Measurements from ENCODE around the gene GATAD1.
"Not testable (repeated sequence)": the region's sequence is repeated elsewhere in the genome, so short reads cannot be mapped to it uniquely, and the experiment has no call there.

GATAD1 gene

DNA sequence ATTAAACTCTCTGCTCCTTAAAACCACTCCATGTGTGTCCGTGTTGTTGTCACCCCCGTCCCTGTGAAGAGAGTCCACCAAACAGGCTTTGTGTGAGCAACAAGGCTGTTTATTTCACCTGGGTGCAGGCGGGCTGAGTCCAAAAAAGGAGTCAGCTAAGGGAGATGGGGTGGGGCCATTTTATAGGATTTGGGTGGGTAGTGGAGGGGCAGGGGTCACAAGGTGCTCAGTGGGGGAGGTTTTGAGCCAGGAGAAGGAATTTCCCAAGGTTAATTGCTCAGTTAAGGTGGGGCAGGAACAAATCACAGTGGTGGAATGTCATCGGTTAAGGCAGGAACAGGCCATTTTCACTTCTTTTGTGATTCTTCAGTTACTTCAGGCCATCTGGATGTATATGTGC is 31.9 kb downstream of the GATAD1 start:
- not testable (repeated sequence) for H3K4me3 ChIP-seq (ENCODE audit: low read depth, low read length)

DNA sequence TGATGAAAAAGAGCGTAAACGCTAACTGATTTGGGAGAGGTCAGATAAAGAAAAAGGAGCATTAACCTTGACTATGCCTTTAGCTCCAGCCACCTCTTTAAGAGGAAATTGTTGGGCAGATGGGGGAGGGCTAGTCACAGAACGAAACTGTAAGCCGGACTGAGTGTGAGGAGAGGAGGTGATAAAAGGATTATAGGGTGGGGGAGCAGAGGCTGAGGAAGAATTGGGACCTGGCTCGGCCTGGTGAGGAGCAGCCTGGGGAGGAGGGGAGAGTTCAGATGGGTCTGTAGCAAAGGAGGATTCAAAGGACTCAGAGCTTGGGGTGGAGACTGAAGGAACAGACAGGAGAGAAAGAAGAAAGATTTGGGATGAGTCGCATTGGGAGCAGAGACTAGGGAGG is 36.3 kb downstream of the GATAD1 start:
- not testable (repeated sequence) for H3K4me3 ChIP-seq (ENCODE audit: low read depth, low read length)

DNA sequence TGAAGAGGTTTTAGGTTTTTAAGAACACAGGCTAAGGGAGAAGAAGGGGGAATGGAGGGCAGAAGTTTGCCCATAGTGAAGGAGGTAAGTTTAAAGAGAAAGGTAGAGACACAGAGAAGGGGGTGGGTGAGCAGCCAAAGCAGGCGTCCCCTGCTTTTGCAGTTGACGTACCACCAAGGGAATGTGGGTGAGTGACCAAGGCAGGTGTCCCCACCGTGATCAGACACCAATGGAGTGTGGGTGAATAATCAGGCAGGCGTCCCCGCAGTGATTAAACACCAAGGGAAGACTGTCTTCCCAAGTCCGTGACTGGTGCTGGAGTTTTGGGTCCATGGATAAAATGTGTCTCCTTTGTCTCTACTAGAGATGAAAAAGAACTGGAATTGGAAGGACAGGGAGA is 36.9 kb downstream of the GATAD1 start:
- H3K4me3 ChIP-seq (ENCODE audit: low read depth, low read length) = not testable (repeated sequence)

DNA sequence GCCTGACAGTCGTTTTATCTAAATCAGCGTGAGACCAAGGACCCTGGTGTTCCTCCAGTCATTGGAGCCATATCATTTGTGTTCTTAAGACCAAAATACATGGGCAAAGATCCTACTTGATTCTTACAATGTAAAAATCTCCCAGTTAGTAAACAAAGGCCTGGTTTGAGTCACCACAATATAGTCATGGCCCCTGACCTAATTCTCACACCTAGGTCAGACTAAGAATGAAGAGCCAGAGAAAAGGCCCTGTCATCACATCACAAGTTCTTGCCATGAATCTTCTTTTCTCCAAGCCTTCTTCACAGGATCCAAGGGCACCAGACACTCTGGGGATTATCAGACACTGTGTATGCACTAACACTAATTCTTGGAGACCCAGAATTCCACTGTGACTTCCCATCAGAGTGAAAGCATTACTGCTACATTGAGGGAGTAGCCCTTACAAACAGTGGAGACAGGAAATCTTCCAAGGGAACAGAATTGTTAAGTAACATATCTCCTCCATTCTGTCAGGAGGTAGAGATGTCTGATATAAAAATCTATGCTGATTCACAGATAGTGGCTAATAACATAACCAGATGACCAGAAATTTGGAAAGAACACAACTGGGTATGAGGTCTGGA is 38.1 kb downstream of the GATAD1 start:
- no peak overlapping the region for H3K4me3 ChIP-seq (ENCODE audit: low read depth, low read length)

DNA sequence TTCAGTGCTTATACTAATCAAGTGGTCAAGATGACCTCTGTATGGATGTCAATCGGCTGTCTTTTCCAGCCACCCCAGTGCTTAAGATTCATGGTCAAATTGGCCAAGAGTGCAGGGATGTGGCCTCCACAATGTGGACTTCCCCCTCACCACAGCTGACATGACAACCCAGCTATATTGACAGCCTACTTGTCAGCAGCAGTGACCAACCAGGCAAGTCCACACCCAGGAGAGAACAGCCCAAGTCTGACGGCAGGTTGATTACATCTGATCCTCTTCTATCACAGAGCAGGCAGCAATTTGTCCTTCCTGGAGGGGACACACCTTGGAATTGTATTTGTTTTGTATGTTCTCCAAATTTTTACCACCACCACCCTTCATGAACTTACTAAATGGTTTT is 38.7 kb downstream of the GATAD1 start:
- H3K4me3 ChIP-seq (ENCODE audit: low read depth, low read length) = no peak overlapping the region

DNA sequence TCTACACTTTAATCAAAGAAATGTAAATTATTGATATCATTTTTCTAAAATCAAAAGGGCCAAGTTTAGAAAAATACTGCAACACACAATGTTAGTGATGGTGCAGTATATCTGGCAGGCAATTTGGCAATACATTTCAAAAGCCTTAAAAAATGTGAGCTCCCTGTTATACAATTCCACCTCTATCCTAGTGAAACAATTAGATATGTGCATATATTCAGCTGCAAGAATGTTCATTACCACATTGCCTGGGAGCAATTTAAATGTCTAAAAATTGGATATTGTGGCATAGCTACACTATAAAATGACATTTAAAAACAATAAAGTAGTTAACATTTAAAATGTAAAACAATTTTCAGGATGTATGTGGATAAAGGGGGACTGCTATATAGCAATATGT is 40.5 kb downstream of the GATAD1 start:
- H3K4me3 ChIP-seq (ENCODE audit: low read depth, low read length) = no peak overlapping the region

DNA sequence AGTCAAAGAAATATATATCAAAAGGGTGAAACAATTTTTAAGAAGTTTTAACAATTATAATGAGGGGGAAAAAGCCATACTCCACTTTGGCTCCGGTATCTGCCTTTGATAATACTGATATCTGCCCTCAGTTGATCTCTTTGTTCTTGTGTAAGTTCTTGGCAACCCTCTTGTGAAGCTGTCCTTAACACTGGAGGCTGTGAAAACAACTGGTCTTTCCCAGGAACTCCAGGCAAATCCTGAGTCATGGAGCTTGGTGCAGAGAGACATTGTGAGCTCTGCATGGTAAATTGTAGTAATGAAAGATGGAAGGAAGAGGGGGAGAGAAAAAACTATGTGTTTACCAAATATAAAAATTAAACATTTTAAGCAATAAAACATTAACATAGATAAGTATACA is 42.4 kb downstream of the GATAD1 start:
- H3K4me3 ChIP-seq (ENCODE audit: low read depth, low read length) = no peak overlapping the region

DNA sequence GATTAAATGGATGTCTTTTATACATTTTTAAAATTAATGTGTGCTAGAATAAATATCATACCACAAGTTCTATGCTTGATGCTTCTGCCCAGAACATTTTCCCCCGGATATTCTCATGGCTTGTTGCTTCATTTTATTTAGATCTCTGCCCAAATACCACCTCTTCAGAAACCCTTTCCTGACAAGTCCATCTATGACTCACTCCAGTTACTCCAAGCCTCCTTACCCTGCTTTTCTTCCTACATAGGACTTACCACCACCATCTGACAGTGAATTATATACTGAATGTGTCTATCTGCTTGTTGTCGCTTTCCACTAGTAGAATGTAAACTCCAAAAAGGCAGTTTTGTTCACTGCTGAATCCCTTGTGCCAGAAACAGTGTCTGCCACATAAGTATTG is 49.6 kb downstream of the GATAD1 start:
- H3K4me3 ChIP-seq (ENCODE audit: low read depth, low read length) = no peak overlapping the region

DNA sequence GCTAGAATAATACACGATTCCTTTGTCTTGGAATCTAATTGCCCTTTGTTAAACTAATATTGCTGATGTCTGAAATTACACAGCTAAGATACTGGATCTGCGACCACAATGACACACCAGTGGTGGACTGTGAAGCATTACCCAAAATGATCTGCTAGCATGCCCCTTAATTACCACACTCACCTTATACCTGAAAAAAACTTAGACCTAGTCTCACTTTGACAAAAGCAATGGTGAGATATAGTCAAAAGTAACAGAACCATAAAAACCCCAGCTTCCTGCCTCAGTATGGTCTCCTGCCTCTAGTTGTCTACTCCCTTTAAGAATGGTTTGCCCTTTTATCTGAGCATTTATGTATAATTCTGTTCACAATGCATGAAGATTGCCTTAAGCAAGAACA is 51.3 kb downstream of the GATAD1 start:
- H3K4me3 ChIP-seq (ENCODE audit: low read depth, low read length) = no peak overlapping the region

DNA sequence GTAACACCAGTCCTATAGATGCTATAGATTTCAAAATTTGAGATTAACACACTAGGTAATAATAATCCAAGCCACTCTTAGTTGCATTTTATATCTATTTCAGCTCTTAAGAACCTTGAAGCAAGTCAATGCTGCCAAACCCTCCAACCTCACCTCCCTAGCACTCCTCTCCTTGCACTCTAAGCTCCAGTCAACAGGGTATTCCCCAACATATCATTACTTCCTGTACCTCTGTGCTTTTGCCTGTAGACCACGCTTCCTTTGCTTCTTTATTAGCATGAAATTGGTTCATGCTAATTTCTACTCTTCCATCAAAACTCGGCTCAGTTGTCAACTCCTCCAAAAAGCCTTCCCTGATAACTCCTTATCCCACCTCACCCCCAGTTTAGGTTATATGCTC is 56.5 kb downstream of the GATAD1 start:
- no peak overlapping the region for H3K4me3 ChIP-seq (ENCODE audit: low read depth, low read length)

DNA sequence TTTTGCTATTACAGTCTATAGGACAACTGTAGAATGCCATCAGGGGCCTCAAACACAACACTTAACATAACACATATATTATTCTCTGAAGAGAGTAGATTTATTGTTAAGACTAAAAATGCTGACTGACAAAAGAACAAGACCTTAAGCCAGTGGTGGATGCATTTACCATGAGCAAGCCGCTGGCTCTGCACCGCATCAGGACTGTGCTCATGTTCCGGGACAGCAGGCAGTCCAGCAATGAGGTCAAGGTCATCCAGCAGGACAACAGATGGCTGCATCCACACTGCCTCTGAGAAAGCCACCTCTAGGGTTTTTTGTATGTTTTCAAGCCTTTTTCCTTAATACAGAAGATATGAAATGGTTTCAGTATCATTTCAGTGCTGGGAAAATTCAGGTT is 57.3 kb downstream of the GATAD1 start:
- H3K4me3 ChIP-seq (ENCODE audit: low read depth, low read length) = no peak overlapping the region

DNA sequence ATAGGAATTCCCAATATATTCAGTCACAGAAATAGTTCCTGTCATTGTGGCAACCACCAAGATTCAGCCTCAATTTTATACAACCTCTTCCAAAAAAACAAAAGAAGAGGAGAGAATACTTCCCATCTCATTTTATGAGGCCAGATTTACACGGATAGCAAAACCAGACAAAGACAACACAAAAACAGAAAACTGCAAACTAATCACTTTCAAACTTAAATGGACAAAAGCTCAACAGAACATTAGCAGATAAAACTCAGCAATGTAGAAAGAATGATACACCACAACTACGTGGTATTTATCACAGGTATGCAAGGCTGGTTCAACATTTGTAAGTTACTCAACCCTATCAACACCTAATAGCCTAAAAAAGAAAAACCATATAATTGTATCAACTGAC is 59.1 kb downstream of the GATAD1 start:
- no peak overlapping the region for H3K4me3 ChIP-seq (ENCODE audit: low read depth, low read length)

DNA sequence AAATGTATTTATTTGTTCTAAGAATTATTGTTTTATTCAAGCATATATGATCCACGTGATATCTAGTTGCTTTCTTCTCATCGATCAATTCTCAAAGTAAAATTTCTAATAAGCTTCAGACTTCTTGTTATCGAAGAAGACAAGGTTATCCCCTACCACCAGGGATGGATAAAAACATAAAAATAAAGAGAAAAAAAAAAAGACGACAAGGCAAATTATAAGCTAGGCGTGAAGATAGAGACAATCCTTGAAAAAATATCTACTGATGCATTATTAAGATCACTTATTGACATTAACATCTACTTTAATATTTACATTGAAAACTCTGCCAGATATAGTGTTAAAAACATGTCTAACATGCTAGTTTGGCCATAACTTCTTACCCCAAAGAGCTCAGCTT is 61.7 kb downstream of the GATAD1 start:
- no peak overlapping the region for H3K4me3 ChIP-seq (ENCODE audit: low read depth, low read length)

Data from iPS-11a (cell line).